NT2/D1 (cell line): ENCODE data around the gene DHDDS.

ENCODE experiments used
- SUZ12 ChIP-seq: IDR thresholded peaks from 2 replicates; pipeline ENCODE4 v1.6.1; 2011; ENCODE audit not compliant: insufficient read length, insufficient read depth; ENCODE audit errors: extremely low read depth
- YY1 ChIP-seq: IDR thresholded peaks from 2 replicates; pipeline ENCODE4 v1.6.1; 2011; ENCODE audit not compliant: insufficient read length, insufficient read depth
- ZNF274 ChIP-seq: IDR thresholded peaks from 2 replicates; pipeline ENCODE4 v1.6.1; 2011; ENCODE audit warnings: mild to moderate bottlenecking, low read depth, low read length

GRCh38 chr1:26517766-26518049 lies 85.6 kb downstream of the DHDDS start:
- TF ChIP-seq ZNF274 = no peak
- TF ChIP-seq YY1 = no peak
- TF ChIP-seq SUZ12 = no peak
